ENCODE results near the gene BCKDK.
"Not testable (repeated sequence)": the region's sequence is repeated elsewhere in the genome, so short reads cannot be mapped to it uniquely, and the experiment has no call there.

Gene BCKDK

GRCh38 chr16:31142109-31143010 lies 34.2 kb downstream of the BCKDK start:
- peak; percentile 93 for TF ChIP-seq CTCF (IDR thresholded peaks at IDR 0.05; ENCODE audit: extremely low read depth, insufficient read depth, missing control alignments)
- in situ Hi-C loops (cut with MboI; ENCODE audit: low pct_unique_long_range_greater_than_20kb, low sequenced_read_pairs, unreplicated experiment), result no loop called here
- DNase-seq (ENCODE audit: low spot score), result peak; percentile 100

GRCh38 chr16:31143011-31143693 lies 35.0 kb downstream of the BCKDK start:
- in situ Hi-C loops (cut with MboI; ENCODE audit: low pct_unique_long_range_greater_than_20kb, low sequenced_read_pairs, unreplicated experiment), result no loop called here
- DNase-seq (ENCODE audit: low spot score), result no peak
- no peak for TF ChIP-seq CTCF (IDR thresholded peaks at IDR 0.05; ENCODE audit: extremely low read depth, insufficient read depth, missing control alignments)

GRCh38 chr16:31143694-31144148 lies 35.5 kb downstream of the BCKDK start:
- DNase-seq (ENCODE audit: low spot score), result no peak
- in situ Hi-C loops (cut with MboI; ENCODE audit: low pct_unique_long_range_greater_than_20kb, low sequenced_read_pairs, unreplicated experiment), result no loop called here
- TF ChIP-seq CTCF (IDR thresholded peaks at IDR 0.05; ENCODE audit: extremely low read depth, insufficient read depth, missing control alignments), result no peak

- DNase-seq (ENCODE audit: low spot score); in situ Hi-C loops (cut with MboI; ENCODE audit: low pct_unique_long_range_greater_than_20kb, low sequenced_read_pairs, unreplicated experiment): not testable (repeated sequence)
Measured at GRCh38 chr16:31144418-31144817, 36.2 kb downstream of the BCKDK start.

- TF ChIP-seq CTCF (IDR thresholded peaks at IDR 0.05; ENCODE audit: extremely low read depth, insufficient read depth, missing control alignments), result no peak
- DNase-seq (ENCODE audit: low spot score), result no peak
- in situ Hi-C loops (cut with MboI; ENCODE audit: low pct_unique_long_range_greater_than_20kb, low sequenced_read_pairs, unreplicated experiment), result no loop called here
Measured at GRCh38 chr16:31145398-31145990, 37.3 kb downstream of the BCKDK start.

- in situ Hi-C loops (cut with MboI; ENCODE audit: low pct_unique_long_range_greater_than_20kb, low sequenced_read_pairs, unreplicated experiment), result no loop called here
- TF ChIP-seq CTCF (IDR thresholded peaks at IDR 0.05; ENCODE audit: extremely low read depth, insufficient read depth, missing control alignments), result no peak
- no peak for DNase-seq (ENCODE audit: low spot score)
Measured at GRCh38 chr16:31147574-31147973, 39.4 kb downstream of the BCKDK start.
